GM18526 (cell line): Measurements from ENCODE around the gene HYDIN.

Experiments used
- POLR2A ChIP-seq: IDR thresholded peaks from 3 replicates; pipeline ENCODE4 v1.6.1; 2011; ENCODE audit not compliant: insufficient read length; ENCODE audit errors: extremely low read depth

The HYDIN gene

DNA sequence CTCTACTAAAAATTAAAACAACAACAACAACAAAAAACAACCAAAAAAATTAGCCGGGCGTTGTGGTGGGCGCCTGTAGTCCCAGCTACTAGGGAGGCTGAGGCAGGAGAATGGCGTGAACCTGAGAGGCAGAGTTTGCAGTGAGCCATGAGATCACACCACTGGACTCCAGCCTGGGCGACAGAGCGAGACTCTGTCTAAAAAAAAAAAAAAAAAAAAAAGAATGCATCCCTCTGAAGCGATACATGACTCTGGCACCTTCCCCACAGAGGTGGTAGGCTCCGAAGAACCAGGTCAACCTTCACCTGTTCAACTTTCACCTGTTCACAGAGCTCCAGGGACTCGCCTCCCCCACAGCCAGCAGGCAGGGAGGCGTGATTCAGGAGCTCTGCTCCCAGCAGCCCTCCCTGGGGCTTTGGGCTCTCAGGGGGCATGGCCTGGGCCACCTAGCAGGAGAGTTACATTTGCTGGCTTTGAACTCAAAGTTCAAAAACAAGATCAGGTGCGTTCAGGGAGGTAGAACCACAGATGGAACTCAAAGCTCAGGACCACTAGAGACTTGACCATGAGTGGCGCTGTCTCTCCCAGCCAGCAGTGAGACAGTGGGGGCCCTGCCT lies 435.1 kb downstream of the HYDIN start:
- no peak for TF ChIP-seq POLR2A

DNA sequence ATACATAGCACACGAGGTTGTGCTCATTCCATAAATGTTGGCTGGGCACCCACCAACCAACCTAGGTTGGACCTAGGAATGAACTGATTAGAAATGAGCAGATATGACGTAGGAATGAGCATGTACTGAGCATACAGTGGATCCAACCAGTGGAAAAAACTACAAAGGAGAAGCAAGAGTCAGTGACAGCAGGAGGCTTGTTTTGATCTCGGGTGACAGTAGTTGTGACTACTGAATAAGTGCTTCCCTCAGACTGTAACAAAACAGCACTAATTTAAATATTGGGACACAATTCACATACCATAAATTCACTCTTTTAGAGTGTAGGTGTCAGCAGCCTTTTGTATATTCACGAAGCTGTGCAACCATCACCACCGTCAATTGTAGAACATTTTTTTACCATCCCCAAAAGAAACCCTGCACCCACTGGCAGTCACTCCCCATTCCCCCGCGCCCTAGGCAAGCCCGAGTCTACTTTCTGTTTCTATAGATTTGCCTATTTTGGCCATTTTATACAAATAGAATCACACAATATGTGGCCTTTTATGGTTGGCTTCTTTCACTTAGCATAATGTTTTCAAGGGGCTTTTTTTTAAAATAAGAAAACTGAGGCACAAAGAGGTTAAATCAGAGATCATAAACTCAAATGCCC lies 436.5 kb downstream of the HYDIN start:
- no peak for TF ChIP-seq POLR2A

DNA sequence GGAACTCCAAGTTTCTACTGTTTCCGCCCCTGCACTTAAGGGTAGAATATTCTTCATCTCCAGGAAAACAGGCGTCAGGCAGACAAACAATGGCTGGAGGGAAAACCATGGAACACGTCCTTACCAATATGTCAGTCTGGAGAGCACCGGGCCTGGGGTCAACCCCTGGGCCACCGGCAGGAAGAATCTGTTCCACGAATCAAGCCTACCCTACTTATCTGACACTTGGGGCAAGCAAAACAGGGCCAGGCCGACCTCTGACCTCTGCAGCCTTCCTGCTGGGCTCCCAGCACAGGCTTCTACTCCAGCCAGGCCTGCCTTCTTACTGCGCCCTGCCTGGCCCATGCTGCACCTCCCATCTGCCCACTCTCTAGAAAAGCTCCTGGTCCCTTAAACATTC lies 439.7 kb downstream of the HYDIN start:
- TF ChIP-seq POLR2A, result no peak

DNA sequence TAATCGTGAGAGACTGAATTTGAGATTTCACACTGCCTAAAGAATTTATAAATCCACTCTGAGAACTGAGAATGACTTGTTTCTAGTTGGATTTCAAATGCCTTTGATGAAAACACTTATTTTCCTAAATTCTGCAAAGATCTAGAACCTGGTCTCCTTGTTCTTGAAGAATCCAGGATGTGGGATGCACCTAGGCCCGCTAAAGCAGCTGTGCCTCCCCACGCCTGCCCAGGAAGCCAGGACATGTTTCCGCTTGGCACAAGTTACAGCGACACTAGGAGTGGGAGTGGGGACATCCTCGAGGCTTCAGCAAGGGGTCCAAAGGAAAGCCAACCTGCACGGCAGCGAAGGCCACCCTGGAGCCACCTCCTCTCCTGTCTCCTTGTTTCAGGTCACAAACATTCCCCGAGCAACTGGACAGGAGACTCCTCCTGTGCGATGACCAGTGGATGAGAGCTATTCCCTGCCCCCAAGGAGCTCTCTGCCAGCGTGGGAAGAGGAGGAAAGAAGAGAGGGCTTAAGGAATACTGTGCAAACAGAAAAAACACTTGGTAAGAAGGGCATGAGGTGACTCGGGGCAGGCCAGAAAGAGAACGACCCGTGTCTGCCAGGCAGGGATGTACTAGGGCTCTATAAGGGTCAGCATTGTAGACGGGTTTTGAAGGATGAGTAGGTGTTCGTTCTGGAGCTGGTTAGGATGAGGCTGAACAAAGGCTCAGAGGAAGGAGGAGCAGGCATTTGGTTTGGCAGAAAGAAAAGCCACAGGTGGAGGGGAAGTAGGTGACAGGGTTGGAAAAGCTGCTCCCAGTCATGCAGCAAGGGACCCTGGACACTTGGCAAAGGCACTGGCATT lies 440.7 kb downstream of the HYDIN start:
- TF ChIP-seq POLR2A, result no peak

DNA sequence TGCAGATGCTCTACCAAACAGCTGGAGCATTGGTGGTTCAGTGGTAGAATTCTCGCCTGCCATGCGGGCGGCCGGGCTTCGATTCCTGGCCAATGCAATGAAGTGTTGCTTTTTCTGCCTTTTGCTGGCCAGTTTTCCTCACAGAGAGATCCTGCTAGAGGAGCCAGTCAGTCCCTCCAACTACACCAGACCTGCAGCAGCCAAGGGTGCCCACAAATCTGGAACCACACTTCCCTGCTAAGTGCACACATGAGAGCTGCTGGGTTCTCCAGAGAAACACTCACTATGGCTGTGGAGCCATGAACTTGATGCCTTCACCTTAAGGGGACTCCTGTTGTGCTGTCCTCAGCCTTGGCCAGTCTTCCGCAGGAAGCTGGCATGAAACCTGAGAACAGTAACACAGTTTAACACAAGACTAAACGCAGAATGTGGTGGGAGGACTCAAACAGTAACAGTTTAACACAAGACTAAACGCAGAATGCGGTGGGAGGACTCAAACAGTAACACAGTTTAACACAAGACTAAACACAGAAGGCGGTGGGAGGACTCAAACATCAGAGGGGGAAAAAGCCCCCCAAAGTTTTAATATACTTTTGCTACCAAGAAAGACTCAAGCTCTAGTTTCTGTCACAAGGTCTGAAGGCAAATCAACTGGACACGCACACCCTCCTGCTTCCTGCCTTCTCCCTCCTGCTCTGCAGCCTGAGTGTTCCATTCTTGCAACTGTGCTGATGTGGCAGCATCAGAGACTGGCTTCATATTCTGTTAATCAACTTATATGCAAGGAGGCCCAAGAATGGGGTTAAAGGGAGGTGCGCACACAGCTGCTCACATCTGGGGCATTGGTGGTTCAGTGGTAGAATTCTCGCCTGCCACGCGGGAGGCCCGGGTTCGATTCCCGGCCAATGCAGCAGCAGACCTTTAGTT lies 441.6 kb downstream of the HYDIN start:
- no peak for TF ChIP-seq POLR2A

DNA sequence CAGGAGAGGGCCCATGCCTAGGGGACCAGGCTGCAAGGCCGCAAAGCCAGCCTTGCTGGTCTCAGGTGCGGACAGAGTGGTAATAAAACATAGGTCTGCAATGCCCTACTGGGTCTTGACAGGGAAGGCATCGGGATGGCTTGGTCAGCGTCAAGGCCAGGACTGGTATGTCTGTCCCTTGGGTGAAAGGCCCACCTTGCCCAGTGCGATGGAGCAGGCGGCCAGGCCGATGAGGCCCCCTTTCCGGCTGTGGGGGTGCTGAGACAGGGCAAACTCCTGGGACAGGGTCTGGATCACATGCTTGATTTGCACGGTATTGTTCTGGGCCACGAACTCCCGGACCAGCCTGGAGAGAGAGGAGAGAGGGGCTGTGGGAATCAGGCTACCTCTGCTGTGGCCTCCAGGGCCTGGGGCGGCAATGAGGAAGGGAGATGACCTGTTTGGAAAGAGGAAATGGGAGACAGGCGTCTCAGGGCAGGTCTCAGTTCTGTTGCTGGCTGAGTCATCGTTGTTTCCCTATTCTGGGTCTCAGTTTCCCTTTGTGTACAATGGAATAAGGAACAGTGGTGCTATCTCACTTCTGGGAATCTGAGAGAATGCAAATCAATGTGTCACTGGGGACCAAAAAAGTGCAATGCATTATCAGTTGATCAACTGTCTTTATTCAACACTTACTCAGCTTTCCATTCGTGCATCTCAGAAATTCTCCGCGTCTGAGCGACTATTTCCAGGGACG lies 444.3 kb downstream of the HYDIN start:
- no peak for TF ChIP-seq POLR2A

DNA sequence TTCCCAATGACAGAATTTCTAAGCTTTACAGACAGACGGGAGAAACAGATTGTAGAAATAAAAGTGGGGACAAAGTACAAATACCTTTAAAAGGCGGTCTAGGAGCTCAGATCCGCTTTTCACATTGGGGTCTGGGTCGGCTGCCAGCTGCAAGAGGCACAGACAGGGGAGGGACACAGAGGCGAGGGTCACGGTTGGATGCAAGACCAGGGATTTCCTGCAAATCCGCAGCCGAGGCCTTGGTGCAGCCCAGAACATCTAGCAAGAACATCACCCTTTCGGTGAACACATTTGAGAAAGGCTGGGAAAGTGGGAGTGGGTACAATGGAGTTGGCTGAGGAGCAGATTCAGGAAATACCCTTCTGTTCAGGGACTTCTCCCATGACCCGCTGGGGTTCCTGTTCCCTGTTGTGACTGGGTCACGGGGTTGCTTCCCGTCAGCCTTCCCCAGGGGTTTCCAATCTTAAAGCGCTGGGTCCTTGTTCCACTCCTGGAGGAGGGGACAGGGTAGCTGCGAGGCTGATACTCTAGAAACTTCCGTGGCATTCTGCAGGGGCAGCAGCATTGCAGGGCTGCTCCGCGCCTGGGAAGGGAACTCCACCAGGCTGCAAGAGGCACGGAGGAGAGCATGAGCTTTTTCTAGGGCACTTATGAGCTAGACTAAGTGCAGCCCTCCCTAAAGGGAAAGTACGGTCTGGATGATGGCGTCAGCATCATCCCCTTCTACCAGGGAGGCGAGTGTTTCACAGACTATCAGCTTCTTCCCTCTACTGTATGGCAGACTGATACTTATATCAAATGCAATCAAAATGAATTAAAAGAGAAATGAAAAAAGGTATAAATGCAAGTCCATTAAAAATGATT lies 445.6 kb downstream of the HYDIN start:
- TF ChIP-seq POLR2A, result no peak

DNA sequence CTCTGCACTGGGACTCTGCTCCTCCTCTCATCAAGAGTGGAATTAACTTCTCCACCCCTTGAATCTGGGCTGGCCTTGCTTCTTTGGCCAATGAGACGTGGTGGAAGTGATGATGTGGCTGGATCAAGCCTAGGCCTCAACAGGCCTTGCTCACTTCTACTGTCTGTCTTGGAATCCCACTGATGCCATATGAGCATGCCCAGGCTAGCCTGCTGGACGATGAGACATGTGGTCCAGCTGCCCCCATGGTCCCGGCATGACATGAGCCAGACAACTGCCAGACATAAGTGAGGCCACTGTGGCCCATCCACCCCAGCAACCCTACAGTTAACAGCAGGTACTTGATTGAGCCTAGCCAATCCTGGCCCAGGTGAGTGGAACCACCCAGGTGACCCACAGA lies 448.3 kb downstream of the HYDIN start:
- TF ChIP-seq POLR2A, result no peak

DNA sequence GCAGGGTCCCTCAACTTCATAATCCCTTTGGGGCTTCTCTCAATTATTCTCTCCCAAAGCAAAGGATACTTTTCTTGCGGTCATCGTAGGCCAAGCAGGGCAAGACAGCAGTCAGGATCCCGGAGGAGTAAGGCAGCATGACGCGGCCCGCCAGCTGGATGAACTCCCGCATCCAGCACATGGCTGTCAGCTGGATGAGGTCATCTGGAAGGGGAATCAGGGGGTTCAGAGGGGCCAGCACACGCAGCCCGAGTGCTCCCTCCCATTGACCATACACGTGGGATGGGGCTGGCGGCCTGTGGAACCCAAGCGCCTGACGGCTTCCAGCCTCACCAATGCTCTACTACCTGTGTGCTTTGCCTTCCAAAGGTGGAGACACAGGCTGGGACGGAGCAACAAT lies 448.7 kb downstream of the HYDIN start:
- TF ChIP-seq POLR2A, result no peak

DNA sequence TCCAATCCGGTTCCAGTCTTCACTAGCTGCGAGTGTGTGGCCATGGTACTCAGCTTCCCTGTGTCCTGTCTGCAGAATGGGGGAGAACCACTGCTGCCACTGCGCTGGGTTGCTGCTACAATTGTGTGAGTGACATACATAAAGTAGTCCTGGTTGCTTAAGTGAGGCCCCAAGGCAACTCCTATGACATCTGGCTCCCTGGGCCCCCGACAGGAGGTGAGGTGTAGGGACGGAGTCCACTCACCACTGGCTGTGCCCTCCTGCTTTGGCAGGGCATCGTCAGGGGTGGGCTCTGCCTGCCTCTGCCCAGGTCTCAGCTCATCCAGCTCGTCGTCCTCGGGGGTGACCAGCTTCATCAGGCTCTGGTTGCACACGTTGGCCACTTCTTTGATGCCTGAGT lies 450.0 kb downstream of the HYDIN start:
- TF ChIP-seq POLR2A, result no peak

DNA sequence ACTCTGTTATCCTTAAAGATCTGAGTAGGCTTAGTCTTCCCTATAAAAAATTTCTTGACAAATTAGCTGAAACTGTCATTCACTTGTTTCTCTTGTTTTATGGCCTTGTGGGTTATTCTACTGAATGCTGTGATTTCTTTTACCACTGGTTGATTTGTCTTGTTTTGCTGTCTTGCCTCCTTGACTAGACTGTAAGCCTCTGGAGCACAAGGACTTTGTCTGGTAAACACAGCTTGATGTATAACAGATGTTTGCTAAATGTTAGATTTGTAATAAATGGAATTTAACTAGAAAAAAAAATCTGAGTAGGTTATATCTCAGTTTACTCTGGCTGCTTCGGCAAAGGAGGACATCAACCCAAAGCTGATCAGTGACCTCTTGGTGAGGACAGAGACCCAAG lies 451.2 kb downstream of the HYDIN start:
- no peak for TF ChIP-seq POLR2A

DNA sequence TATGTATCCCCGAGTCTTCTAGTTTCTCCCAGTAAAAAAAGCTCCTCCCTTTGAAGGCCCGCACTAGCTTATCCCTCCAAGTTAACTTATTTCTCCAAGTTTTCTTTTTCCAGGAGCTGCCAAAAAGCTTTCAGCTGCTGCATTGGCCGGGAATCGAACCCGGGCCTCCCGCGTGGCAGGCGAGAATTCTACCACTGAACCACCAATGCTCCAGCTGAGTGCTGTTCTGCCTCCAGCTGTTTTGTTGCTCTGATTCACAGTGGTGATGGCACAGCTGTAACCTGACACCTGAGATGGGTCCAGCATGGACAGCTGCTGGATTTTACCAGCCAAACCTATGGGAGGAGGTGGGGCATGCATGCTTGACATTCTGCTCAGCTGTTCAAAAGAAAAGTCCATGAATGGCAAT lies 451.6 kb downstream of the HYDIN start:
- no peak for TF ChIP-seq POLR2A

DNA sequence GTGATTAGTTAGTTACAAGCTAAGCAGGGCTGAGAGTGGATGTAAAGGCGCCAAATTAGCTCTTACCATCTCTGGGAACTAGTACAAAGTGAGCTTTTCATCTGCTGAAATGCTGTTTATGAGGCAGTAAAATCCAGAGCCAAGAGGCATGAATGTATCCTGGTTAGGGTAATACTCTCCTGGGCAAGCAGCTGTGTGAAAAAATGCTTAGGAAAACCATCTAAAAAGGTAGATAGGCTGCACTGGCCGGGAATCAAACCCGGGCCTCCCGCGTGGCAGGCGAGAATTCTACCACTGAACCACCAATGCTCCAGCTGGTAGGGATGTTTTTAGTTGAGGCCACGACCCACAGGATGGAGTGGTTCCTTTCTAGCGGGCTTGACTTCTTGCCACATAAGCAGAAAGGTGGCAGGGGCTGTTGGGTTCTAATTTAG lies 452.5 kb downstream of the HYDIN start:
- no peak for TF ChIP-seq POLR2A

DNA sequence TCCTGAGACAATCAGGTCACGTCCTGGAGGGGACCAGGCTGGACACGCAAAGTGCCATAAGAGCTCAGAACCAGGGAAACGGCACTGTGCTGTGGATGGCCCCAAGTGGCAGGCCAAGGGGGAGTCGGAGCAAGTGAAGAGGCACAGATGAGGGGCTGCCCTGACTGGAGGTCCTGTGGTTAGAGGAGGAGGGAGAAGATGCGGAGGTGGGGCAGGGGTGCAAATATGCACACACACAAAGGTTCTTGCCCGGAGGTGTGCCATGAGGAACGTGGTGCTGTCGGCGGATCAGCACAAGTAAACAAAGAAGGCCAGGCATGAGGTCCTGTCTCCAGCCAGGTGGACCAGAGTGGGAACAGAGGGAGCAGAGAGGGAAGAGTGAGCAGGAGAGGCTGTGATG lies 453.0 kb downstream of the HYDIN start:
- TF ChIP-seq POLR2A, result no peak
